ENCODE measurements around the gene KLK1.
"Not testable (repeated sequence)": the region's sequence is repeated elsewhere in the genome, so short reads cannot be mapped to it uniquely, and the experiment has no call there.

KLK1 gene

DNA sequence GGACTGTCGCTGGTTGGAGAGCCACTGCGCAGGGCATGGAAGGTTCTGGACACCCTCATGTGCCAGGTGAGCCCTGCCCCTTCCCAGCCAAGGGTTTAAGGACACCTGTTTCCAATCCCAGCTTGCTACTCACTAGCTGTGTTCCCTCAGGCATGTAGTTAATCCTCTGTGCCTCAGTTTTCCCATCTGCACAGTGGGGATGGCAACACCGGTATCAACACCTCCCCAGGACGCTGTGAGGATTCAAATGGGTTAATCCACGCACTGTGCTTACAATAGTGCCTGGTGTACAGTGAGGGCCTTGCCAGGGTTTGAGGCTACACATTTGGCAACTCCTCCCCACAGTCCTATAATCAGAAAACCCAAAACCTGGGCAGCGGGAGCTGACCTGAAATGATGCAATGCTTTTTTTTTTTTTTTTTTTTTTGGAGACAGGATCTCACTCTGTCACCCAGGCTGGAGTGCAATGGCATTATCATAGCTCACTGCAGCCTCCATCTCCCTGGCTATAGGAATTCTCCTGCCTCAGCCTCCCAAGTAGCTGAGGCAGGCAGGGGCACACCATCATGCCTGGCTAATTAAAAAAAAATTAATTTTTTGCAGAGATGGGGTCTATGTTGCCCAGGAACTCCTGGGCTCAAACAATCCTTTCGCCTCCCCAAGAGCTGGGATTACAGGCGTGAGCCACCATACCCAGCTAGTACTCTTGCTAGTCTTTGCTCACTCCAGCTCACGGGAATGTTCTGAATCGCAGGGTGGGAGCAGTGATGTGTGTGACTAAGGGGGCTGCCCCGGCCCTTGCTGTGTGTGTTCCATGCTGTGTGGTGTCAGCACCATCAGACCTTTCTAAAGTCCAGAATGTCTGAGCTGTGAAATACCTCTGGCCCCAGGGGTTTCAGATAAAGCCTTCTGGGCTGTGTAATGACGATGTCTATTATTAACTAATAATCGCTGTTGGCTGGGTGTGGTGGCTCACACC, 31.0 kb downstream of the KLK1 start:
- DNase-seq (ENCODE audit: low spot score): no peak

DNA sequence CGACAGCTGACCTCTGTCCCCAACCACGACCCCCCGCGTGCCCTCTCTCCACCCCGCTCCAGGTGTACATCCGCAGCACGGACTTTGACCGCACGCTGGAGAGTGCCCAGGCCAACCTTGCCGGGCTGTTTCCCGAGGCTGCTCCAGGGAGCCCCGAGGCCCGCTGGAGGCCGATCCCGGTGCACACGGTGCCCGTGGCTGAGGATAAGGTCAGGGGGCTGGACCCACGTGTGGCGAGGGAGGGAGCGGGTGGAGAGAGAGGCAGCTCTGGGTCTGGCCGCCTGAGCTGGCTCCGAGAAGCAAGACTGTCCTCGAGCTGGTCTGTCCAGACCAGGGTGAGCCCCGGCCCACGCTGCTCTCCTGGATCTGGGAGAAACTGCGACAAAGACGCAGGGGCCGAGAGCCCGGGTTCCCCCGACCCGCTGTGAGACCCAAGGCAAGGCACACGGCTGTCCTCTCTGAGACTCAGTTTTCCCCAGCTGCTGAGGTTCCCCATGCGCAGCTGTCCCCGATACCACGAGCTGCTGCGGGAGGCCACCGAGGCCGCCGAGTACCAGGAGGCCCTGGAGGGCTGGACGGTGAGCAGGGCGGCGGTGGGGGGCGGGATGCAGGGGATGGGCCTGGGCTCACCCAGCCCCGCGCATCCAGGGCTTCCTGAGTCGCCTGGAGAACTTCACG, 31.9 kb downstream of the KLK1 start:
- no peak for DNase-seq (ENCODE audit: low spot score)

DNA sequence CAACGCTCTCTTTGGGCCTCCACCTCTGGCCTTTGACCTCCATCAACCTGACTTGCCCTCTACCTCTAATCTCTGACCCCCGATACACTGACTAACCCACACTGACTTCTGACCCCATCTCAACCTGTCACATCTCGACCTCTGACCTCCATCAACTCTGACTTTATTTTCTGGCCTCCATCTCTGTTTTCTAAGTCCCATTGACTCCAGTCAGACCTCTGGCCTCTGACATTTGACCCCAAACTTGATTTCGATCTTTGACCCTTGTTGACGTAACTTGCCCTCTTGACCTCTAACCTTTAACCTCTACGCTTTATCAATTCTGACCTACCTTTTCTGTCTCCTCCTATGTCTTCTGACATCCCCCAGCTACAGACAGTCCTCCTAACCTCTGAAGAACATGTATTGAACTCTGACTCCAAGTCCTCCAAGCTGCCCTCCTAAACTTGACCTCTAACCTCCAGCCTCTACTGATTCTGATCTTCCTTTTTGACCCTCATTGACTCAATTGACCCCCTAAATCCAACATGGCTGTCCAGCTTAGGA, 32.6 kb downstream of the KLK1 start:
- no peak for DNase-seq (ENCODE audit: low spot score)

DNA sequence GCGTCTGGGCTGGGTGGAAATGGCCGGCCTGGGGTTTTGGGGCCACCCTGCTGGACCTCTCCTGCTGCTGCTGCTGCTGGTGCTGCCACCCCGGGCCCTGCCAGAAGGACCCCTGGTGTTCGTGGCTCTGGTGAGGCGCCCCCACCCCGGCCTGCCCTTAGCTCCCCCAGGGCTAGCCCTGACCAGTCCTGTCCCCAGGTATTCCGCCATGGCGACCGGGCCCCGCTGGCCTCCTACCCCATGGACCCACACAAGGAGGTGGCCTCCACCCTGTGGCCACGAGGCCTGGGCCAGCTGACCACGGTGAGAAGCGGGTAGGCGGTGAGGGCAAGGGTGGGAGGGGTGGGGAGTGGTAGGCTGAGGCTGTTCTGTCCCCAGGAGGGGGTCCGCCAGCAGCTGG, 33.2 kb downstream of the KLK1 start, which contains the start of gene ACP4:
TSS of gene ACP4 (plus strand) at position 20 of the 400 bp plus-strand sequence. CDS start at position 20, 0 bp downstream.
- no peak for DNase-seq (ENCODE audit: low spot score)

DNA sequence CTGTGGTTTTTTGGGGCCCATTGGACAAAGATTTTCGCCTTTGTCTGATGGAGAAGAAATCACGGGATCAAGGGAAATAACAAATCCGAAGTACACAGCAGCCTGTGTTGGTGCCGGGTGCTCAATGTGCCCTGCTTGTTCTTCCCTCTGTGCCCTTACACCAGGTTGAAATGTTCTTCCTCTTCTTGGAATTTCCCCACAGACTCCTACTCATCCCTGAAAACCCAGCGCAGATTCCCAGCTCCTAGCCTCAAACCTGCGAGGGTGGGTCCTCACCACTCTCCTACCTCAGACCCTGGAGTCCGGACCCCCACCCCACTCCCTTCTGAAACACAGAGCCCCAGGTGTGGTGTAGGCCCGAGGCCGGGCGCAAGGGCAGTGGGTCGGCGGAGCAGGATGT, 38.3 kb downstream of the KLK1 start:
- no peak for DNase-seq (ENCODE audit: low spot score)

DNA sequence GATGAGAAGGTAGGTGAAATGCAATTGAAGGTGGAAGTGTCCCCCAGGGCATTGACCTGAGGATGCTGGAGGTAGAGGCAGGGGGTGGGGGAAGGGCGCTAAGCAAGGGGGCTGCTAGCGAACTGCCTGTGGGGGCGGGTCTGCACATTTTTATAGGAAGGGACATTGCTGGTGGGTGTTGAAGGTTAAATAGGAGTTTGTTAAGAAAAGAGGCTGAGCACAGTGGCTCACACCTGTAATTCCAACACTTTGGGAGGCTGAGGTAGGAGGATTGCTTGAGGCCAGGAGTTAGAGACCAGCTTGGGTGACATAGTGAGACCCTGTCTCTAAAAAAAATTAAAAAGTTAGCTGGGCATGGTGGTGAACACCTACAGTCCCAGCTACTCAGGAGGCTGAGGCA, 38.9 kb downstream of the KLK1 start:
- DNase-seq (ENCODE audit: low spot score): no peak

DNA sequence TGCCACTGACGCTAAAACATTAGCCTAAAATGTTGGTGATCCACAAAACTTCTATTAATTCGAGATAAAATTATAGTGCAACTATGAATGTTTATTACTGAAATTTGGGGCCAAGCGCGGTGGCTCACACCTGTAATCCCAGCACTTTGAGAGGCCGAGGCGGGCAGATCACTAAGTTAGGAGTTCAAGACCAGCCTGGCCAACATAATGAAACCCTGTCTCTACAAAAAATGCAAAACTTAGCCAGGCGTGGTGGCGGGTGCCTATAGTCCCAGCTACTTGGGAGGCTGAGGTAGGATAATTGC, 39.8 kb downstream of the KLK1 start:
- not testable (repeated sequence) for DNase-seq (ENCODE audit: low spot score)

DNA sequence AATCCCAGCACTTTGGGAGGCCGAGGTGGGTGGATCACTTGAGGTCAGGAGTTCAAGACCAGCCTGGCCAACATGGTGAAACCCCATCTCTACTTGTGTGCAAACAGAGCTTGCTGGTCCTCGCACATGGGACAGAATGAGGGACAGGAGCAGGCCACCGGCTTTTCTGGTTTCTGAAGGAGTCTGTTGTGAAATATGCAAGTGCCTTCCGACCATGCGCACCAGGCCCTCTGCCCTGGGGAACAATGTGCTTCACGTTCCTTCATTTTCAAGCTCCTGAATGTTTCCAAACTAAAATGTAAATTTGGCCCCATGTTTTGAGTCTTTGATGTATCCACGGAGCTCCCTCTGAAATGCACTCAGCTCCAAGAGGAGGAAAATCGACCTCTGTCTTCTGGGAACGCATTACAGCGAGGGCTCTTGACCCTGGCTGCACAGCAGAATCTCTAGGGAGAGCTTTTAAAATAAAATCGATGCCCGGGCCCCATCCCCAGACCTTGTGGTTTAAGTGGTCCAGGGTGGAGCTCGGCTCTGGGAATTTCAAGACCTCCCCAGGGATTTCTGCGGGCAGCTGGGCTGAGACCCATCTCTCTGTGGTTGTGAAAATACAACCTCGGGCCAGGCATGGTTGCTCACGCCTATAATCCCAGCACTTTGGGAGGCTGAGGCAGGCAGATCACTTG, 42.7 kb downstream of the KLK1 start:
- no peak for DNase-seq (ENCODE audit: low spot score)

DNA sequence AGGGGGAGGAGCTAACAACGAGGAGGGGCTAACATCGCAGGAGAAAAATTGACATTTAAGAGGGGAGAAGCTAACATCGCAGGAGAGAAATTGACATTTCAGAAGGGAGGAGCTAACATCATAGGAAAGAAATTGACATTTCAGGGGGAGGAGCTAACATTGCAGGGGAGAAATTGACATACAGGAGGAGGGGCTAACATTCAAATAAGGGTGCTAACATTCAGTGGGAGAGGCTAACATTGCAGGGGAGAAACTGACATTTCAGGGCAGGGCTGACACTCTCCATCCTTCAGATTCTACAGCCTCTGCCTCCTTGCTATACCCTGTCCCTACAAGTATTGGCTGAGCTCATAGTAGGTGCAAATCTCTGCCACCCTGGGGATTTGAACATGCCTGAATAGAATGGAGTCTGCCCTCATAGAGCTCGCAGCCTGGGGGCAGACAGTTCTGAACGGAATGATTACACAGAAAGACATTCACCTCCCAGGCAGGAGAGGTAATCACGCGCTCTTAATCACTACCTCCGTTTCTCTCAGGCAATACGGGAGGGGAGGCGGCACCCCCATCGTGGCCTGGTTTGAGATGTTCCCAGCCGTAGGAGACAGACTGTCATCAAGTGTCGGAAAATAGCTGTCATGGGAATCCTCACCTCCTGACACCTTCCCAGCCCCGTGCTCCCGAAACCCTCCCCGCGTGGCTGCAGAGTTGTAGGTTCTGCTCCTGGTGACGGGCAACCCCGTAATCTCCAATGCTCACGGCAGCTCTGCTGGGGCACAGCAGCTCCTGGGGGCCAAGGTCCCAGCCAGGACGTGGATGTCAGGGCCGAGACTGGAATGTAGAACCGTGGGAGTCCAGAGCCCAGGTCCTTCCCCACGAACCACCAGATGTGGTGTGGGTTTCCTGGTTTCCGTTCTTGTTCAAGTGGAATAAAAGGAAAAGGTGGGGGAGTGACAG, 43.8 kb downstream of the KLK1 start:
- DNase-seq (ENCODE audit: low spot score): no peak

DNA sequence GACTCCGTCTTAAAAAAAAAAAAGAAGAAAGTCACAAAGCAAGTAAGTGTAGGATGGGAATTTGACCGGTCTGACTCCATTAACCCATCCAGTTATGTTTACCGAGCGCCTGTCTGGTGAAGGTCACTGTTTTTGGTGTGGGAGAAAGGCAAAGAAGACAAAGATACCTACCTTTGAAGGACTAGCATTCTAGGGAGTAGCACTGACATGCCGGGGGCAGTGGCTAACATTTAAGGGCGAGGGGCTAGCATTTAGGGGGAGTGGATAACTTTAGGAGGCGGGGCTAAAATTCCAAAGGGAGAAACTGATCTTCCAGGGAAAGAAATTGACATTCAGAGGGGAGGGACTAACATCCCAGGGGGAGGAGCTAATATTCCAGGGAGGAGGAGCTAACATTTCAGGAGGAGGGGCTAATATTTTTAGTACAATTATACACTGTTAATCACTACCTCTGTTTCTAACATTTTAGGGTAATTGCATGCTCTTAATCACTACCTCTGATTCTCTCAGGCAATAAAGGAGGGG, 44.6 kb downstream of the KLK1 start:
- no peak for DNase-seq (ENCODE audit: low spot score)

DNA sequence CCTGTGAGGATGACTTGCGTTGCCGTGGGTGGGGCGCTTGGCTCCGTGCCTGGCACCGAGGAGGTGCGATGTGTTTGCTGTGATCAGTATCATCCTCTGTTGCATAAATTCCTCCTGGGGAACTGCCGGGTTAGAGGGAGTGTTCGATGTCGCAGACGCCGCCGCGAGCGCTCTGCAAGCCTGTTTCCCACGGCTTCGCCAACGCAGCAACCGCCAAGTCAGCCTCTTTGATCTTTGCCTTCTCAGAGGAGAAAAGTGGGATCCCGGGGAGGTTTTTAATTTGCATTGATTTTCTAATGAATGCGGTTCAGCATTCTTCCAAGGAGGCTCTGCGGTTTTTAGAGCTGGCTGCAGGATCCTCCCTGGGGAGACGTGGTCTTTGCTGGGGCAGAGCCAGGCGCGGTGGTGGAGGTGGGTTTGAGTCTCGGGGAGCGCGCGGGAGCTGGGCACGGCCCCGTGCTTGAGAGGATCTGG, 45.7 kb downstream of the KLK1 start:
- DNase-seq (ENCODE audit: low spot score): no peak

DNA sequence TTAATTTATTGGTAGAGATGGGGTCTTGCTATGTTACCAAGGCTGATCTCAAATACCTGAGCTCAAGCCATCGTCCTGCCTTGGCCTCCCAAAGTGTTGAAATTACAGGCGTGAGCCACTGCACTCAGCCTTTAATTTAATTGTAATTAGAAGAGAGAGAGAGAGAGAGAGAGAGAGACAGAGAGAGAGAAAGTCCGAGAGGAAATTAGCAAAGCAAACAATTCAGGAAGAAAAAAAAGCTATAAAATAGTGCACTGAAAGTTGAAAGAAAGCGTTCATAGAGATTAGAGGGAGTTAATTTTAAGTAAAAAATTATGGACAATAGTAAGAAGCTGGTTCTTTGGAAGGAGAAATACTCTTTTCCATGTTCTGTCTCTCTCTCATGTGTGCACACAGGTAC, 46.3 kb downstream of the KLK1 start:
- no peak for DNase-seq (ENCODE audit: low spot score)

DNA sequence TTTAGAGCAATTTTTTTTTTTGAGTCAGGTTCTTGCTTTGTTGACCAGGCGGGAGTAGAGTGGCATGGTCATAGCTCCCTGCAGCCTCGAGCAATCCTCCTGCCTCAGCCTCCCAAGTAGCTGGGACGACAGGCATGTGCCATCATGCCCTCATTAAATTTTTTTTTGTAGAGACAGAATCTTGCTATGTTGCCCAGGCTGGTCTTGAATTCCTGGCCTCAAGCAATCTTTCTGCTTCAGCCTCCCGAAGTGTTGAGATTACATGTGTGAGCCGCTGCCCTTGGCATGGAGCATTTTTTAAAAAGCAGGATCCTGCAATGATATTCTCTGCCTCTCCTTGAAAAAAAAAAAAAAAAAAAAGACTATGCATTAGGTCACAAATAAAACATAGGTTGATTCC, 47.5 kb downstream of the KLK1 start:
- DNase-seq (ENCODE audit: low spot score): no peak

DNA sequence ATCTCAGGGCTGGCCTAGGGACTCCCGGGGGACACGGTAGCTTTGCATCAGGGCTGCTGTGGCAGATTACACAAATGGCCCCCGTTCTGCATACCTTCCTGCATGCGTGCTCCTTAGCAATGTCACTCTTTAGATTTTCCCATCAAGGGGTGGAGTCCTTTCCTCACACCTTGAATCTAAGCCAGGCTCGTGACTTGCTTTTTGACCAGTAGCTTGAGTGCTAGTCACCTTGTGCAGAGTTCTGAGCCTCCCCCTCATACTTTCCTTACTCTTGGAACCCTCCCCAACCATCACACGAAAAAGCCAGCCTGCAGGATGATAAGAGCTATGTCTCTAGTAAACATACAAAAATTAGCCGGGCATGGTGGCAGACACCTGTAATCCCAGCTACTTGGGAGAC, 50.1 kb downstream of the KLK1 start:
- DNase-seq (ENCODE audit: low spot score): not testable (repeated sequence)

DNA sequence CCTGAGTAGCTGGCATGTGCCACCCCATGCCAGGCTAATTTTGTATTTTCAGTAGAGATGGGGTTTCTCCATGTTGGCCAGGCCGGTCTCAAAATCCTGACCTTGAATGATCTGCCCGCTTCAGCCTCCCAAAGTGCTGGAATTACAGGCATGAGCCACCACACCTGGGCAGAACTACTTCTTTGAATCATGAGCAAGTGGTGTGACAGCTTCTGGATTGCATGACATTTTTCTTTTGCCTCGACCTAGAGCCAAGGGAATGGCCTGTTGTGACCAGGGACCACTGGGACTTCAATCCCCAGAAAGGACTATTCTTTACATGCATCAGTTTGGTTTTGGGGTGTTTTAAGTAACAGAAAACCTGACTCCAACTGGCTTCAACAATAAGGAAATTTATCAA, 50.7 kb downstream of the KLK1 start:
- DNase-seq (ENCODE audit: low spot score): not testable (repeated sequence)

DNA sequence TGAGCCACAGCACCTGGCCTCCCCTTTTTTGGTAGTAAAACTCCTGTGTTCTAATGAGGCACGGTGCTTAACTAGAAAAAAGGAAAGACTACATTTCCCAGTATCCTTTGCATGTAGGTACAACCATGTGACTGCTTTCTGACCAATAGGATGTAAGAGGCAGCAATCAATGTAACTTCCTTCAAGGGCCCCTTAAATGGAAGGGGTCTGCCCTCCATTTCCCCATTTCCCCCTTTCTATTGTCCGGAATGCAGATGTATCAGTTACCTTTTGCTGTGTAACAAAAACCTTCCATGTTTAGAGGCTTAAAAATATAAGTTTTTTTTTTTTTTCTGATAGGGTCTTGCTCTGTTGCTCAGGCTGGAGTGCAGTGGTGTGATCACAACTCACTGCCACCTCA, 51.1 kb downstream of the KLK1 start:
- DNase-seq (ENCODE audit: low spot score): peak; percentile 69

DNA sequence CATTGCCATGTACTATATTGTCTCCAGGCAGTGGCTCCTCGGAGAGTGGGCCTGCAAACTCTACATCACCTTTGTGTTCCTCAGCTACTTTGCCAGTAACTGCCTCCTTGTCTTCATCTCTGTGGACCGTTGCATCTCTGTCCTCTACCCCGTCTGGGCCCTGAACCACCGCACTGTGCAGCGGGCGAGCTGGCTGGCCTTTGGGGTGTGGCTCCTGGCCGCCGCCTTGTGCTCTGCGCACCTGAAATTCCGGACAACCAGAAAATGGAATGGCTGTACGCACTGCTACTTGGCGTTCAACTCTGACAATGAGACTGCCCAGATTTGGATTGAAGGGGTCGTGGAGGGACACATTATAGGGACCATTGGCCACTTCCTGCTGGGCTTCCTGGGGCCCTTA, 52.7 kb downstream of the KLK1 start:
- no peak for DNase-seq (ENCODE audit: low spot score)

DNA sequence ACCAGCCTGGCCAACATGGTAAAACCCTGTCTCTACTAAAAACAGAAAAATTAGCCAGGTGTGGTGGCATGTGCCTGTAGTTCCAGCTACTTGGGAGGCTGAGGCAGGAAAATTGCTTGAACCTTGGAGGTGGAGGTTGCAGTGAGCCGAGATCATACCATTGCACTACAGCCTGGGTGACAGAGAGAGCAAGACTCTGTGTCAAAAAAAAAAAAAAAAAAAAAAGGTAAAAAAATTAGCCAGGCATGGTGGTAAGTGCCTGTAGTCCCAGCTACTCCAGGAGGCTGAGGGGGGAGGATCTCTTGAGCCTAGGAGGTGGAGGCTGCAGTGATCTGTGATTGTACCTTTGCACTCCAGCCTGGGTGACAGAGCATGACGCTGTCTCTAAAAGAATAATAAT, 53.4 kb downstream of the KLK1 start, which contains the start of gene GPR32:
TSS of gene GPR32 (plus strand) at position 301 of the 400 bp plus-strand sequence. CDS start 137 bp downstream, outside the sequence.
- DNase-seq (ENCODE audit: low spot score): not testable (repeated sequence)

Data from germinal center (tissue), 1 donor.